ES-I3 (cell line): Measurements from ENCODE around the gene TP53BP2.
"Not testable (repeated sequence)": the region's sequence is repeated elsewhere in the genome, so short reads cannot be mapped to it uniquely, and the experiment has no call there.

Experiments
- H3K36me3 ChIP-seq: 2 replicates; pipeline ENCODE4 v1.6.1; 2013; ENCODE audit warnings: mild to moderate bottlenecking, low read length, control low read depth, moderate library complexity; ENCODE audit not compliant: insufficient read depth
- H3K4me1 ChIP-seq: 2 replicates; pipeline ENCODE4 v1.6.1; 2013; ENCODE audit warnings: mild to moderate bottlenecking, control low read depth, low read length; ENCODE audit not compliant: insufficient read depth
- H3K9ac ChIP-seq: 2 replicates; pipeline ENCODE4 v1.6.1; 2013; ENCODE audit warnings: low read depth, mild to moderate bottlenecking, low read length, moderate library complexity
- H3K9me3 ChIP-seq: 2 replicates; pipeline ENCODE4 v1.6.1; 2013; ENCODE audit warnings: mild to moderate bottlenecking, low read length, moderate library complexity; ENCODE audit not compliant: control insufficient read depth, insufficient read depth

Gene TP53BP2

GRCh38 chr1:223864599-223865368 lies 19.0 kb upstream of the TP53BP2 start:
- not testable (repeated sequence) for H3K9ac ChIP-seq, H3K36me3 ChIP-seq, H3K4me1 ChIP-seq, H3K9me3 ChIP-seq

GRCh38 chr1:223864084-223864483 lies 18.3 kb upstream of the TP53BP2 start:
- no peaks in the 10 kb centered on the region for H3K9me3 ChIP-seq
- H3K36me3 ChIP-seq = no peaks in the 10 kb centered on the region
- no peaks in the 10 kb centered on the region for H3K4me1 ChIP-seq
- no peak overlapping the region for H3K9ac ChIP-seq

- Histone ChIP-seq H3K9me3 (no peaks in the 10 kb centered on the region), H3K9ac (no peak overlapping the region), H3K4me1 (no peaks in the 10 kb centered on the region), H3K36me3 (no peaks in the 10 kb centered on the region)
Observed at GRCh38 chr1:223861904-223862303, 16.2 kb upstream of the TP53BP2 start.

GRCh38 chr1:223860051-223860622 lies 14.4 kb upstream of the TP53BP2 start:
- no peaks in the 10 kb centered on the region for H3K36me3 ChIP-seq
- no peaks in the 10 kb centered on the region for H3K4me1 ChIP-seq
- H3K9ac ChIP-seq = no peak overlapping the region
- H3K9me3 ChIP-seq = no peaks in the 10 kb centered on the region

GRCh38 chr1:223859058-223859457 lies 13.3 kb upstream of the TP53BP2 start:
- Histone ChIP-seq H3K9ac (no peak overlapping the region), H3K36me3 (no peaks in the 10 kb centered on the region), H3K9me3 (no peaks in the 10 kb centered on the region), H3K4me1 (no peaks in the 10 kb centered on the region)

GRCh38 chr1:223856386-223856785 lies 10.6 kb upstream of the TP53BP2 start:
- no peaks in the 10 kb centered on the region for H3K4me1 ChIP-seq
- H3K36me3 ChIP-seq = no peaks in the 10 kb centered on the region
- H3K9me3 ChIP-seq = no peaks in the 10 kb centered on the region
- no peak overlapping the region for H3K9ac ChIP-seq

- H3K9me3 ChIP-seq = no peaks in the 10 kb centered on the region
- no peaks in the 10 kb centered on the region for H3K4me1 ChIP-seq
- H3K36me3 ChIP-seq = no peaks in the 10 kb centered on the region
Observed at GRCh38 chr1:223853748-223854147, 8.0 kb upstream of the TP53BP2 start.

GRCh38 chr1:223853275-223853674 lies 7.5 kb upstream of the TP53BP2 start:
- H3K4me1 ChIP-seq = no peaks in the 10 kb centered on the region
- H3K9ac ChIP-seq = no peak overlapping the region
- H3K36me3 ChIP-seq = no peaks in the 10 kb centered on the region
- no peaks in the 10 kb centered on the region for H3K9me3 ChIP-seq

More at GRCh38 chr1:223853748-223854147, 8.0 kb upstream of the TP53BP2 start:
- H3K9ac ChIP-seq = no peak overlapping the region

- no peaks in the 10 kb centered on the region for H3K9me3 ChIP-seq
- H3K4me1 ChIP-seq = no peaks in the 10 kb centered on the region
- no peaks in the 10 kb centered on the region for H3K36me3 ChIP-seq
- H3K9ac ChIP-seq = no peak overlapping the region
Observed at GRCh38 chr1:223852337-223852736, 6.6 kb upstream of the TP53BP2 start.

GRCh38 chr1:223849352-223850254 lies 3.9 kb upstream of the TP53BP2 start:
- Histone ChIP-seq H3K36me3 (no peaks in the 10 kb centered on the region), H3K9ac (no peak overlapping the region), H3K4me1 (no peaks in the 10 kb centered on the region), H3K9me3 (no peaks in the 10 kb centered on the region)

GRCh38 chr1:223848536-223848935 lies 2.8 kb upstream of the TP53BP2 start:
- Histone ChIP-seq H3K9ac (no peak overlapping the region), H3K9me3 (no peaks in the 10 kb centered on the region), H3K4me1 (peaks cover 5% of the 10 kb centered on the region; the same call in 1 of the 2 replicates), H3K36me3 (no peaks in the 10 kb centered on the region)

- Histone ChIP-seq H3K9ac (no peak overlapping the region), H3K9me3 (no peaks in the 10 kb centered on the region), H3K4me1 (peaks cover 5% of the 10 kb centered on the region; the same call in 1 of the 2 replicates)
Observed at GRCh38 chr1:223847781-223848345, 2.1 kb upstream of the TP53BP2 start.

GRCh38 chr1:223845037-223845809 lies 524 bp downstream of the TP53BP2 start:
- H3K4me1 ChIP-seq = peaks cover 9% of the 10 kb centered on the region; the same call in 1 of the 2 replicates
- peak overlapping the region; percentile 73 for H3K9ac ChIP-seq
- no peaks in the 10 kb centered on the region for H3K36me3 ChIP-seq
- no peaks in the 10 kb centered on the region for H3K9me3 ChIP-seq

More at GRCh38 chr1:223847781-223848345, 2.1 kb upstream of the TP53BP2 start:
- no peaks in the 10 kb centered on the region for H3K36me3 ChIP-seq

GRCh38 chr1:223844787-223845036 lies 1.0 kb downstream of the TP53BP2 start:
- H3K4me1 ChIP-seq = peaks cover 9% of the 10 kb centered on the region; the same call in 1 of the 2 replicates
- H3K36me3 ChIP-seq = no peaks in the 10 kb centered on the region
- H3K9me3 ChIP-seq = no peaks in the 10 kb centered on the region
- H3K9ac ChIP-seq = peak overlapping the region; percentile 73
